HepG2 (cell line): ENCODE results near the gene CRK. TPM values are rescaled to one million over a fixed set of nuclear protein-coding genes. Genes with fewer than 3 reads are reported as not detected.

Experiments
- CENPT ChIP-seq: sonication (generic); formaldehyde crosslinking; IDR thresholded peaks from 2 replicates; pipeline ENCODE4 v1.8.0; 2022; ENCODE audit warnings: low read depth, mild to moderate bottlenecking, moderate library complexity, missing genetic modification reagents
- DMAP1 ChIP-seq: IDR thresholded peaks from 2 replicates; pipeline ENCODE4 v1.6.1; 2016
- HNRNPL ChIP-seq: fragments of 200-400 bp; formaldehyde crosslinking; IDR thresholded peaks from 2 replicates; pipeline ENCODE4 v1.6.1; 2017; ENCODE audit warnings: mild to moderate bottlenecking, low read depth, low read length
- JDP2 ChIP-seq: sonication (generic); formaldehyde crosslinking; IDR thresholded peaks from 2 replicates; pipeline ENCODE4 v1.8.1; 2022; ENCODE audit warnings: missing genetic modification reagents, borderline replicate concordance
- JUNB ChIP-seq: sonication (generic); formaldehyde crosslinking; IDR thresholded peaks from 2 replicates; pipeline ENCODE4 v1.8.0; 2022; ENCODE audit warnings: missing genetic modification reagents, mild to moderate bottlenecking, borderline replicate concordance
- MATR3 ChIP-seq: sonication (generic); formaldehyde crosslinking; IDR thresholded peaks from 2 replicates; pipeline ENCODE4 v1.4.0; 2020; ENCODE audit warnings: missing genetic modification reagents
- MAZ ChIP-seq, 2 experiments: sonication (generic) in 1 of 2; formaldehyde crosslinking in 1 of 2; IDR thresholded peaks; 2 replicates each; pipeline versions ENCODE4 v1.5.0 to v1.6.1; 2012 to 2020; ENCODE audit warnings: low read depth in 2 of 2, mild to moderate bottlenecking in 2 of 2, borderline replicate concordance in 1 of 2, improper control_type of control experiment in 1 of 2, low read length in 1 of 2, missing genetic modification reagents in 1 of 2, moderate library complexity in 1 of 2
- MED1 ChIP-seq: sonication (generic); formaldehyde crosslinking; IDR thresholded peaks from 2 replicates; pipeline ENCODE4 v1.4.0; 2020; ENCODE audit warnings: missing genetic modification reagents
- NFE2L2 ChIP-seq: fragments of 150-350 bp; IDR thresholded peaks from 2 replicates; pipeline ENCODE4 v1.6.1; 2014; ENCODE audit warnings: low read length
- NRL ChIP-seq: sonication (generic); formaldehyde crosslinking; IDR thresholded peaks from 2 replicates; pipeline ENCODE4 v1.5.0; 2020; ENCODE audit warnings: missing genetic modification reagents, mild to moderate bottlenecking, moderate library complexity, borderline replicate concordance
- PAX8 ChIP-seq: sonication (generic); formaldehyde crosslinking; IDR thresholded peaks from 2 replicates; pipeline ENCODE4 v1.8.0; 2022; ENCODE audit warnings: mild to moderate bottlenecking, missing genetic modification reagents, borderline replicate concordance
- PHF8 ChIP-seq: sonication (generic); formaldehyde crosslinking; IDR thresholded peaks from 2 replicates; pipeline ENCODE4 v1.5.0; 2020; ENCODE audit warnings: missing genetic modification reagents
- RCOR2 ChIP-seq: IDR thresholded peaks from 2 replicates; pipeline ENCODE4 v1.6.1; 2016; ENCODE audit warnings: missing biosample characterization, missing genetic modification reagents
- SETDB1 ChIP-seq: sonication (generic); formaldehyde crosslinking; IDR thresholded peaks from 2 replicates; pipeline ENCODE4 v1.5.1; 2020; ENCODE audit warnings: missing genetic modification reagents, mild to moderate bottlenecking, borderline replicate concordance
- SMAD1 ChIP-seq: sonication (generic); formaldehyde crosslinking; IDR thresholded peaks from 2 replicates; pipeline ENCODE4 v1.4.0; 2020; ENCODE audit warnings: missing genetic modification reagents, low read depth, mild to moderate bottlenecking, borderline replicate concordance
- SMARCE1 ChIP-seq: fragments of 450-650 bp; IDR thresholded peaks from 2 replicates; pipeline ENCODE4 v1.6.1; 2017; ENCODE audit warnings: borderline replicate concordance
- TEAD2 ChIP-seq: sonication (generic); formaldehyde crosslinking; IDR thresholded peaks from 2 replicates; pipeline ENCODE4 v1.9.0; 2021; ENCODE audit warnings: missing genetic modification reagents
- ZNF235 ChIP-seq: sonication (generic); formaldehyde crosslinking; IDR thresholded peaks from 2 replicates; pipeline ENCODE4 v1.8.1; 2023; ENCODE audit warnings: mild to moderate bottlenecking, missing genetic modification reagents, borderline replicate concordance
- ZNF44 ChIP-seq: sonication (generic); formaldehyde crosslinking; IDR thresholded peaks from 2 replicates; pipeline ENCODE4 v1.5.1; 2020; ENCODE audit warnings: mild to moderate bottlenecking, missing genetic modification reagents
- ZNF441 ChIP-seq: sonication (generic); formaldehyde crosslinking; IDR thresholded peaks from 2 replicates; pipeline ENCODE4 v1.7.0; 2021; ENCODE audit warnings: missing genetic modification reagents, borderline replicate concordance
- ZNF709 ChIP-seq: sonication (generic); formaldehyde crosslinking; IDR thresholded peaks from 2 replicates; pipeline ENCODE4 v1.5.0; 2020; ENCODE audit warnings: mild to moderate bottlenecking, missing genetic modification reagents
- ZSCAN31 ChIP-seq: sonication (generic); formaldehyde crosslinking; IDR thresholded peaks from 2 replicates; pipeline ENCODE4 v1.5.0; 2020; ENCODE audit warnings: low read depth, mild to moderate bottlenecking, missing genetic modification reagents
- polyA plus RNA-seq, 8 experiments: library from polyadenylated mRNA; depleted of rRNA in 3 of 8; stranded (reverse) in 7 of 8; unstranded in 1 of 8; fragments of >200 nt; fragmentation: Illumina TruSeq in 4 of 8; extraction: Trizol in 4 of 8; gene quantifications; 2 replicates each; pipeline versions ENCODE4 v1.2.1 to v1.2.3, GENCODE V29; 2011 to 2016; ENCODE audit warnings: low read depth in 4 of 8, missing spikeins in 1 of 8, mixed read lengths in 1 of 8; ENCODE audit not compliant: insufficient read depth in 1 of 8
- total RNA-seq, 5 experiments: library from RNA; depleted of rRNA; stranded (reverse); fragments of >200 nt; fragmentation: Illumina TruSeq; extraction: Trizol; gene quantifications; 2 replicates each; pipeline ENCODE4 v1.2.3, GENCODE V29; 2016; ENCODE audit warnings: low read depth in 1 of 5
- TF ChIP-seq, protein P1 (sequence below): sonication (generic); formaldehyde crosslinking; IDR thresholded peaks from 2 replicates; pipeline ENCODE4 v1.4.0; 2020; ENCODE audit warnings: missing genetic modification reagents
- TF ChIP-seq, protein P2 (sequence below): sonication (generic); formaldehyde crosslinking; IDR thresholded peaks from 2 replicates; pipeline ENCODE4 v1.5.1; 2020; ENCODE audit warnings: mild to moderate bottlenecking, missing genetic modification reagents
- TF ChIP-seq, protein P3 (sequence below): sonication (generic); formaldehyde crosslinking; IDR thresholded peaks from 2 replicates; pipeline ENCODE4 v1.4.0; 2020; ENCODE audit warnings: missing genetic modification reagents; ENCODE audit errors: not compliant biosample characterization

CRK gene
- total and polyA plus RNA-seq, 2 of the 13 experiments (the other 11 are each of a cell fraction or from before 2014, with no cell fraction given), result 47.4 to 54.2 TPM

DNA sequence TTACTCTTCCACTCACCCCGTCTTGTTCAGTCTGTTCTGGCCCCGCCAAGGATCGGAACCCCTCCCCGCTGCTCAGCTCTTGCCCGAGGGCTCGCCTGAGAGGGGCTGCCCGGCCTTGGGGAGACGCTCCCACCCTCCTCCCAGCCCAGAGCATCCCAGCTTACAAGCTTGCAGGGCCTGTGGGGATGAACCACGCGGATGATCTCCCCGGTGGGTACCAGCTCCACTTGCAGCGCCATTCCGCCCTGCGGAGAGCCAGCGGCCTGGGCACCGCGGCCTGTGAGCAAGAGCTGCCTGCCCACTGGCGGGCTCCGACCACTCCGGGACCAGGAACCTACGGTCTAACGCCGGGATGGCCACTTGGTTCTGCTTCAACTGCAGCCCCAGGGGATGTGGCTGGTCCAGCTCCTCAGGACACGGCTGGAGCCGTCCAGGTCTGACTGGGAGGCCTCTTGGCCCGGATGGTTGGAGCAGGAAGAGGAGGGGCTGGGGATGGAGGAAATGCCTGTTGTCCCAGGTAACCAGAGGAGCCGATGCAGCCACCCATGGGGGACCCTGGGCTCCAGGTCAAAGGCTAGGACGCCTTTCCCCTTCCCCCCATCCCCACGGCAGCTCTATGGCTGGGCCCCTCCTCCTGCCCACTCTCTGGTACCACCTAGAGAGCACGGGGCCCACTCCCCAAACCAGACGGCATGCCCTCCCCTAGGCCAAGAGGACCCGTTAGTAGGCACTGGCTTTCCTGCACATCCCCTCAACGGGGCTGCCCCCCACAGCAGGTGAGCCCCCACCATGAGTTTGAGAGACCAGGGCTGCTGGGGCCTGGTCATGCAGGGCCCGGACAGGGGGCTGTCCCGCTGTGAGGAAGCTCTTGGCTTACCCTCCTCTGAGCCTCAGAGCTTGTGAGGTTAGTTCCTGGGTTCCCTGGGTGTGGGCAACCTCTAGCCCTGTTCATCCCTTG lies 36.5 kb upstream of the CRK start, which contains the start of gene MYO1C (continued):
- peak; percentile 80; the same call in 1 of the 2 replicates for TF ChIP-seq HNRNPL
- no peak for TF ChIP-seq JUNB (CRISPR knock-in tag)
- no peak for TF ChIP-seq SMAD1 (CRISPR knock-in tag)
- no peak for TF ChIP-seq TEAD2 (CRISPR knock-in tag)
- peak; percentile 9 for TF ChIP-seq NRL (CRISPR knock-in tag)
- TF ChIP-seq DMAP1 (CRISPR knock-in tag), result no peak
- no peak for TF ChIP-seq SMARCE1
- no peak for TF ChIP-seq JDP2 (CRISPR knock-in tag)
- TF ChIP-seq RCOR2 (CRISPR knock-in tag), result no peak
- no peak for TF ChIP-seq MED1 (CRISPR knock-in tag)
- no peak for TF ChIP-seq ZNF441 (CRISPR knock-in tag)
- TF ChIP-seq SETDB1, result no peak
- no peak for TF ChIP-seq NFE2L2
- TF ChIP-seq, protein P1, sequence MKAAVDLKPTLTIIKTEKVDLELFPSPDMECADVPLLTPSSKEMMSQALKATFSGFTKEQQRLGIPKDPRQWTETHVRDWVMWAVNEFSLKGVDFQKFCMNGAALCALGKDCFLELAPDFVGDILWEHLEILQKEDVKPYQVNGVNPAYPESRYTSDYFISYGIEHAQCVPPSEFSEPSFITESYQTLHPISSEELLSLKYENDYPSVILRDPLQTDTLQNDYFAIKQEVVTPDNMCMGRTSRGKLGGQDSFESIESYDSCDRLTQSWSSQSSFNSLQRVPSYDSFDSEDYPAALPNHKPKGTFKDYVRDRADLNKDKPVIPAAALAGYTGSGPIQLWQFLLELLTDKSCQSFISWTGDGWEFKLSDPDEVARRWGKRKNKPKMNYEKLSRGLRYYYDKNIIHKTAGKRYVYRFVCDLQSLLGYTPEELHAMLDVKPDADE (CRISPR knock-in tag), result 0 out of 2 replicates have a peak, but pooled peaks have one; percentile 79
- no peak for TF ChIP-seq MAZ (IDR thresholded peaks at IDR 0.05; ENCODE audit: borderline replicate concordance, low read depth, low read length)
- no peak for TF ChIP-seq MAZ (CRISPR knock-in tag; IDR thresholded peaks at IDR 0.05; ENCODE audit: low read depth)
- TF ChIP-seq ZSCAN31 (CRISPR knock-in tag), result no peak
- no peak for TF ChIP-seq PHF8
- TF ChIP-seq, protein P2, sequence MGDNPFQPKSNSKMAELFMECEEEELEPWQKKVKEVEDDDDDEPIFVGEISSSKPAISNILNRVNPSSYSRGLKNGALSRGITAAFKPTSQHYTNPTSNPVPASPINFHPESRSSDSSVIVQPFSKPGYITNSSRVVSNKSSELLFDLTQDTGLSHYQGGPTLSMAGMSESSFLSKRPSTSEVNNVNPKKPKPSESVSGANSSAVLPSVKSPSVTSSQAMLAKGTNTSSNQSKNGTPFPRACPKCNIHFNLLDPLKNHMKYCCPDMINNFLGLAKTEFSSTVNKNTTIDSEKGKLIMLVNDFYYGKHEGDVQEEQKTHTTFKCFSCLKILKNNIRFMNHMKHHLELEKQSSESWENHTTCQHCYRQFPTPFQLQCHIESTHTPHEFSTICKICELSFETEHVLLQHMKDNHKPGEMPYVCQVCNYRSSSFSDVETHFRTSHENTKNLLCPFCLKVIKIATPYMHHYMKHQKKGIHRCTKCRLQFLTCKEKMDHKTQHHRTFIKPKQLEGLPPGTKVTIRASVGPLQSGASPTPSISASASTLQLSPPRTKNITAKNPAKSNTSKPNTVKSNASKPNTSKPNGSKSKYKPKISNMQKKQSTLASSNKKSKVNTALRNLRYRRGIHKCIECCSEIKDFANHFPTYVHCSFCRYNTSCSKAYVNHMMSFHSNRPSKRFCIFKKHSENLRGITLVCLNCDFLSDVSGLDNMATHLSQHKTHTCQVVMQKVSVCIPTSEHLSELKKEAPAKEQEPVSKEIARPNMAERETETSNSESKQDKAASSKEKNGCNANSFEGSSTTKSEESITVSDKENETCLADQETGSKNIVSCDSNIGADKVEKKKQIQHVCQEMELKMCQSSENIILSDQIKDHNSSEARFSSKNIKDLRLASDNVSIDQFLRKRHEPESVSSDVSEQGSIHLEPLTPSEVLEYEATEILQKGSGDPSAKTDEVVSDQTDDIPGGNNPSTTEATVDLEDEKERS (CRISPR knock-in tag), result 0 out of 2 replicates have a peak, but pooled peaks have one; percentile 26
- no peak for TF ChIP-seq MATR3 (CRISPR knock-in tag)
- no peak for TF ChIP-seq ZNF709 (CRISPR knock-in tag)
- TF ChIP-seq ZNF44, result no peak
- TF ChIP-seq, protein P3, sequence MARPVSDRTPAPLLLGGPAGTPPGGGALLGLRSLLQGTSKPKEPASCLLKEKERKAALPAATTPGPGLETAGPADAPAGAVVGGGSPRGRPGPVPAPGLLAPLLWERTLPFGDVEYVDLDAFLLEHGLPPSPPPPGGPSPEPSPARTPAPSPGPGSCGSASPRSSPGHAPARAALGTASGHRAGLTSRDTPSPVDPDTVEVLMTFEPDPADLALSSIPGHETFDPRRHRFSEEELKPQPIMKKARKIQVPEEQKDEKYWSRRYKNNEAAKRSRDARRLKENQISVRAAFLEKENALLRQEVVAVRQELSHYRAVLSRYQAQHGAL (CRISPR knock-in tag), result no peak
- 0 out of 2 replicates have a peak, but pooled peaks have one; percentile 56 for TF ChIP-seq ZNF235 (CRISPR knock-in tag)
- TF ChIP-seq PAX8 (CRISPR knock-in tag), result no peak
- TF ChIP-seq CENPT (CRISPR knock-in tag), result no peak
